Type B pancreatic cell (in vitro differentiated cells): ENCODE results near the gene PCDH19. TPM values are rescaled to one million over a fixed set of nuclear protein-coding genes. Genes with fewer than 3 reads are reported as not detected.

Experiments used
- DNase-seq: peaks from one replicate; pipeline ENCODE4 v3.0.0; 2021; ENCODE audit warnings: mixed read lengths; ENCODE audit not compliant: unreplicated experiment; ENCODE audit errors: extremely low spot score
- H3K27ac Mint-ChIP-seq: 2 replicates; pipeline ENCODE4 v1.8.0; 2021; ENCODE audit warnings: mild to moderate bottlenecking, mixed read lengths
- H3K27me3 Mint-ChIP-seq: 2 replicates; pipeline ENCODE4 v1.8.0; 2021; ENCODE audit warnings: mixed read lengths
- H3K36me3 Mint-ChIP-seq: 2 replicates; pipeline ENCODE4 v1.8.0; 2021; ENCODE audit warnings: mixed read lengths
- H3K4me1 Mint-ChIP-seq: one replicate; pipeline ENCODE4 v1.8.0; 2021; ENCODE audit warnings: mixed read lengths; ENCODE audit not compliant: unreplicated experiment
- H3K4me3 Mint-ChIP-seq: 2 replicates; pipeline ENCODE4 v1.8.0; 2021; ENCODE audit warnings: mild to moderate bottlenecking, mixed read lengths
- H3K9me3 Mint-ChIP-seq: 2 replicates; pipeline ENCODE4 v1.8.0; 2021; ENCODE audit warnings: mixed read lengths
- CTCF ChIP-seq: fragments of 200-600 bp; sonication (generic); conservative IDR thresholded peaks from 2 replicates; pipeline ENCODE4 v1.5.0; 2021; ENCODE audit warnings: antibody characterized with exemption, mild to moderate bottlenecking
- total RNA-seq: library from RNA; stranded (reverse); gene quantifications from 2 replicates; pipeline ENCODE4 v1.2.1, GENCODE V29; 2021; ENCODE audit warnings: low replicate concordance

The PCDH19 gene
- total RNA-seq, 1 donor from 2014 or later, result 61.6 TPM

- Mint-ChIP-seq H3K27ac (no peak overlapping the region), H3K9me3 (no peaks in the 10 kb centered on the region), H3K4me1 (peaks cover 4% of the 10 kb centered on the region), H3K36me3 (peaks cover 6% of the 10 kb centered on the region), H3K27me3 (no peaks in the 10 kb centered on the region), H3K4me3 (no peak overlapping the region)
- DNase-seq, result no peak
- no peak for TF ChIP-seq CTCF
Observed at GRCh38 chrX:100353326-100353725, 56.7 kb downstream of the PCDH19 start.

- no peaks in the 10 kb centered on the region for H3K27me3 Mint-ChIP-seq
- H3K27ac Mint-ChIP-seq, result no peak overlapping the region
- DNase-seq, result no peak
- peaks cover 9% of the 10 kb centered on the region for H3K36me3 Mint-ChIP-seq
- H3K4me1 Mint-ChIP-seq, result peaks cover 4% of the 10 kb centered on the region
- H3K4me3 Mint-ChIP-seq, result no peak overlapping the region
- TF ChIP-seq CTCF, result no peak
- no peaks in the 10 kb centered on the region for H3K9me3 Mint-ChIP-seq
Observed at GRCh38 chrX:100350704-100351489, 59.2 kb downstream of the PCDH19 start.

- TF ChIP-seq CTCF, result no peak
- peaks cover 4% of the 10 kb centered on the region for H3K4me1 Mint-ChIP-seq
- H3K4me3 Mint-ChIP-seq, result no peak overlapping the region
- no peaks in the 10 kb centered on the region for H3K27me3 Mint-ChIP-seq
- peaks cover 9% of the 10 kb centered on the region for H3K36me3 Mint-ChIP-seq
- DNase-seq, result no peak
- H3K9me3 Mint-ChIP-seq, result no peaks in the 10 kb centered on the region
- no peak overlapping the region for H3K27ac Mint-ChIP-seq
Observed at GRCh38 chrX:100349391-100349790, 60.7 kb downstream of the PCDH19 start.

DNA sequence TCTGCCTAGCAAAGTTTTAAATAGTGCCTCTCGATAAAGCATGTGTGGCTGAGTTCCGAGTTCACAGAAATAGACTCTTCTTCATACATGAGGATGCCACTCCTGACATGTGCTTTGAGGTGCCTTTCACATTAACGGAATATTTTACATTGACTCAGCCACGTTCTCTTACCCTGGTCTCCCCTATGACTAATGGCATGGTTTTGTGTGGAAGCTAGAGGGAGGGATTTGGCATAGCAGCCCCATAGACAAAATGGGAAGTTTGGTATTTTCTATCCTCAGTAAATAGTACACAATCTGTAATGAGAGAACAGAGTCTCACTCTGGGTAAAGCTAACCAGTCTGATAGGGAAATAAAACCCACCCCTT, 68.9 kb downstream of the PCDH19 start:
- H3K4me1 Mint-ChIP-seq, result no peaks in the 10 kb centered on the region
- H3K27me3 Mint-ChIP-seq, result no peaks in the 10 kb centered on the region
- no peak for TF ChIP-seq CTCF
- H3K36me3 Mint-ChIP-seq, result peaks cover 24% of the 10 kb centered on the region
- no peaks in the 10 kb centered on the region for H3K9me3 Mint-ChIP-seq
- H3K27ac Mint-ChIP-seq, result no peak overlapping the region
- no peak overlapping the region for H3K4me3 Mint-ChIP-seq
- no peak for DNase-seq

DNA sequence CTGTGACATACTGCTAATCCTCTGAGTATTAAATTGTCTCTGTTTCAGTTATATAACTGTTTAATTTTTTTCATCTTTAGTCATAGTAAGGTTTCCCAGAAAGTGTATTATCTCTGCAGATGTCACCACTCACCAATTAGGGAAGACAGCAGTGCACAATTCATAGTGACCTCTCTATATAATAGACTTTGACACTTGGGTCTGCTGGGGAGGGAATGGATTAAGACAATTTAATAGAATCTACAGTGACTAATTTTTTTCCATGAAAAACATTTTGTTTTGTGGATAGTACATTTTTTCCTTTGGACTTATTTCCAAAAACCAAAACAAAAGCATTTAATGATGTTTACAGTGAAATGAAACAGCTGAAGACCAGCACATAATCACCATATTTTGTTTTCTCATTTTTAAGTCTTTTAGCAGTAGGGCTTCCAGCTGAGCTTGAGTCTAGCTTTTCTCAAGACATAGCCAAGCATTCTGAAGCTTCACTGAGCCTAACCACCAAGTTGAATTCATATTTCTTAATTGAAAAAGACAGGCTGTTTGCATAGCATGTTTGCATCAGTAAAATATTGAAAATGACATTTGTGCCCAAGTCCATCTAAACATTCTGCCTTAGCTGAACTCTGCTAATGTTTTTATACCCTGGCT, 69.5 kb downstream of the PCDH19 start:
- TF ChIP-seq CTCF, result no peak
- Mint-ChIP-seq H3K27me3 (no peaks in the 10 kb centered on the region), H3K4me1 (no peaks in the 10 kb centered on the region), H3K9me3 (no peaks in the 10 kb centered on the region), H3K36me3 (peaks cover 24% of the 10 kb centered on the region), H3K27ac (no peak overlapping the region), H3K4me3 (no peak overlapping the region)
- no peak for DNase-seq
